GM19324 (cell line): ENCODE results near the gene COL9A3.
"Not testable (repeated sequence)": the region's sequence is repeated elsewhere in the genome, so short reads cannot be mapped to it uniquely, and the experiment has no call there.

ENCODE experiments used
- ATAC-seq: cut with Tn5 transposase; IDR thresholded peaks from one replicate; pipeline ENCODE4 v1.9.1; 2021; ENCODE audit warnings: mild to moderate bottlenecking, moderate library complexity; ENCODE audit not compliant: unreplicated experiment, low FRiP score

The COL9A3 gene

DNA sequence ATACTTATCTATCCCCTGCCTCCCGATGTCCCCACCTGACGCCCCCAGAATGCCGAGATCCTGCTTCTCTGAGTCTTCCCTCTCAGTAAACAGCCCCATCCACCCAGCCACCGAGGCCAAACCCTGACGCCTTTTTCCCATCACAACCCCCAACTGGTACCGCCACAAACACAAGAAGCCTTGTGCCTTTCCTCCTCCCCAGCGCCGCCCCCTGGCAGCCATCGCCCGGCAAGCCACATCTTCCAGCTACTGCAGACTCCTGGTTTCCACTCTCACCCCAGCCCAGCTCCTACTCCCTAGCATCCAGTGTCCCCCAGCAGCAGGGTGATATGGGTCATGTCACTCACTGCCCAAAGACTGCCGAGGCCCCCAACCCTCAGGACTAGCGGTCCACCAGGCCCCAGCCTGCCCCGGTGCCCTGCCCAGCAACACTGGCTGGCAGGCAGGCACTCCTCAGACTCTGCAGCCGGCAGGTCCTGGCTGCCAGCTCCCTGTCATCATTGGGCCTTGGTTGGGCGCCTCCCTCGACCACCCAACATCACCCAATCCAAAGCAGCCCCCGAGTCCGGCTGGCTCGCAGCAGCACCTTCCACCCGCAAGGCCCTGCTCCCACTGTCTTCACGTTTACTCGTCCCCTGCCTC is 33.6 kb downstream of the COL9A3 start:
- ATAC-seq = no peak

DNA sequence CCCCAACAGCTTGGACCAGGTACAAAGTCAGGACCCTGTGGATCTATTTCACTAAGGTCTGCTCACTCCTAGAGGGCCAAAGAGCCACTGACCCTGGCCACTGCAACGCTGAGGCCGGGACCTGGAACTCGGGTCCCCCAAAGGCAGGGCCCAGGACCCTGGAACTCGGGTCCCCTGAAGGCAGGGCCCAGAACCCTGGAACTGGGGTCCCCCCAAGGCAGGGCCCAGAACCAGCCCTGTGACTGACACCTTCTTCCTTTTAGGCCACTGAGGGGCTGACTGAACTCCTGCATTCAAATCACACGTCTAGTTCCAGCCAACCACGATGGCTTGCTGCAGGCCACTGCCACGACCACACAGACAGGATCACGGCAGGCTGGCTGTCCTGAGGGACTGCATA is 35.3 kb downstream of the COL9A3 start:
- no peak for ATAC-seq

DNA sequence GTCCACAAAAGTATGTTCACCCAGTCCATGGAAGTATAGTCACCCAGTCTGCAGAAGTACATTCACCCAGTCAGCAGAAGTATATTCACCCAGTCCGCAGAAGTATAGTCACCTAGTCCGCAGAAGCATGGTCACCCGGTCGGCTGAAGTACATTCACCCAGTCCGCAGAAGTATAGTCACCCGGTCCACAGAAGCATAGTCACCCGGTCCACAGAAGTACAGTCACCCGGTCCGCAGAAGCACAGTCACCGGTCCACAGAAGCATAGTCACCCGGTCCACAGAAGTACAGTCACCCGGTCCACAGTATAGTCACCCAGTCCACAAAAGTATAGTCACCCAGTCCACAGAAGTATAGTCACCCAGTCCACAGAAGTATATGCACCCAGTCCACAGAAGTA is 36.0 kb downstream of the COL9A3 start:
- no peak for ATAC-seq

DNA sequence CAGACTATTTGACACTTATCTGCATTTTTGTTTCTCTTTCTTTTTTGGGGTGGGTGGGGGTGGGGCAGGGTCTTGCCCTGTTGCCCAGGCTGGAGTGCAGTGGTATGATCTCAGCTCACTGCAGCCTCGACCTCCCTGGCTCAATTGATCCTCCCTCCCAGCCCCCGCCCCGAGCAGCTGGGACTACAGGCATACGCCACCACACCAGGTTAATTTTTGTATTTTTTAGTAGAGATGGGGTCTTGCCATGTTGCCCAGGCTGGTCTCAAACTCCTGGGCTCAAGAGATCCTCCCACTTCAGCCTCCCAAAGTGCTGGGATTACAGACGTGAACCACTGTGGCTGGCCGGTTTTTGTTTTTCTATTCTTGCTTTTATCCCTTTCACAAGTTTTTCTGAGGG is 36.5 kb downstream of the COL9A3 start:
- not testable (repeated sequence) for ATAC-seq

GRCh38 chr20:62854121-62854520 is 37.3 kb downstream of the COL9A3 start:
- ATAC-seq = no peak

DNA sequence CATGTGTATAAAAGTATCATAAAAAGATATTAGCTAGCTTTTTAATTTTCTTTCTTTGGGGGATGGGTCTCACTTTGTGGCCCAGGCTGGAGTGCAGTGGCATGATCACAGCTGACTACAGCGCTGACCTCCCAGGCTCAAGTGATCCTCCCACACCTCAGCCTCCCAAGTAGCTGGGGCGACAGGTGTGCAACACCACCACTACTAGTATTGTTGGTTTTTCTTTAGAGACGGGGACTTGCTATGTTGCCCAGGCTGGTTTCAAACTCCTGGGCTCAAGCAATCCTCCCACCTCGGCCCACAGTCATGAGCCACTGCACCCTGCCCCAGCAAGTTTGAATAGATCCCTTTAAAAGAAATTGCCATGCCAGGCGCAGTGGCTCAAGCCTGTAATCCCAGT is 38.3 kb downstream of the COL9A3 start:
- no peak for ATAC-seq

- ATAC-seq = no peak
Measured at GRCh38 chr20:62856931-62857619, 40.2 kb downstream of the COL9A3 start.

DNA sequence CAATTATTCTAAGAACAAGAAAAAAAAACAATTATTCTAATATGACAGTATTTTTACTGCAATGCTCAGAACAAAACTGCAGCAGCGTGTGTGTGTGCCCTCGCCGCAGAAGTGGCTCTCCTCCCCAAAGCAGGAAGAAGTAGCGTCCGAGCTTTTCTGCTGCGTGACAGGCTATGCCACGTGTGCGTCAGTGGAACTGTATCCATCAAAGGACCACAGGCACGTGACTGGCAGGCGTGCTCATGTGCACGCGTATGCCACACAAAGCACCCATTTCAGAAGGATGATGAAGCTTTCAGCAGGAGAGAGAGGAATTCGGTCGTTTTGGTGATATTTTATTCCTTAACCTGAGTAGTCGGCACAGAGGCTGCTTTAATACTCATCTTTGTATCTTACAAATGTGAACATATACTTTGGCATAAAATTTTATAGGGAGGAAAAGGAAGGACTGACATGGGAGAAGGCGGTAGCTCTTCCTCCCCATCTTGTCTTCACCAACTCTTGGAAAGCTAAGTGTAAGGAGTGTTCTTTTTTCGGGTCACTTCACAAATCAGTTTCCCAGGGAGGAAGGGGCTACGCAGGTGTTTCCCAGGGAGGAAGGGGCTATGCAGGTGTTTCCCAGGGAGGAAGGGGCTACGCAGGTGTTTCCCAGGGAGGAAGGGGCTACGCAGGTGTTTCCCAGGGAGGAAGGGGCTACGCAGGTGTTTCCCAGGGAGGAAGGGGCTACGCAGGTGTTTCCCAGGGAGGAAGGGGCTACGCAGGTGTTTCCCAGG is 41.4 kb downstream of the COL9A3 start:
- ATAC-seq = no peak

DNA sequence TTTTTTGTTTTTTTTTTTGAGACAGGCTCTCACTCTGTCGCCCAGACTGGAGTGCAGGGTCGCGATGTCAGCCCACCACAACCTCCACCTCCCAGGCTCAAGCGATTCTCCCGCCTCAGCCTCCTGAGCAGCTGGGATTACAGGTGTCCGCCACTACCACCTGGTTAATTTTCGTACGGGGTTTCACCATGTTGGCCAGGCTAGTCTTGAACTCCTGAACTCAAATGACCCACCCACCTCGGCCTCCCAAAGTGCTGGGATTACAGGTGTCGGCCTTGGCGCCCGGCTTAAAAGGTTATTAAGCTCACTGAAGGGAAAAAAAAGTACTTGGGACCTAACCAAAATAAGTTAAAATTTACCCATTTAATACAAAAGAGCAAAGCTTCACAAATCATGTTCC is 42.9 kb downstream of the COL9A3 start:
- no peak for ATAC-seq

DNA sequence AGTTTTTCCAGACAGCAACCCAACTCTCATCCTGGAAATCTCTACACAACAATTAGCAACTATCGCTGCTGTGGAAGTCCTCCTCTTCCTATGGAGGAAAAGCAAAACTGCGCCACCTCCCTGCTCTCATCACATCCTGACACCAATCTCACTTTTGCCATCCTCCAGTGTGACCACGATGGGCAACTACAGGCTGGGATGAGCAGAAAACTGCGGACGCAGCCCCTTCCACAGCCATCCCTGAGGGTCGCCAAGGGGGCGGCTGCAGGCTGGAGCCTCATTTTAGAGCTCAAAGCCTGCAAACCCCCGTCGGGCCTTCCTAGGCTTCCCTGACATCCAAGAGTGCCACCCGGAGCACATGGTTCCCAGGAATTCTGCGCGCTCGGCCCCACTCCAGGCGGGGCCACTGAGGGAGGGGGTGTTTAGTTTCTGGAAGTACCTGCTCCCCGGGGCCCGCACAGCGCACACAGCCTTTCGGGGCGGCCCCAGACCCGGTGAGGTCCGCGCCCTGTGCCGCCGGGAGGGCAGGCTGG is 43.6 kb downstream of the COL9A3 start:
- no peak for ATAC-seq

DNA sequence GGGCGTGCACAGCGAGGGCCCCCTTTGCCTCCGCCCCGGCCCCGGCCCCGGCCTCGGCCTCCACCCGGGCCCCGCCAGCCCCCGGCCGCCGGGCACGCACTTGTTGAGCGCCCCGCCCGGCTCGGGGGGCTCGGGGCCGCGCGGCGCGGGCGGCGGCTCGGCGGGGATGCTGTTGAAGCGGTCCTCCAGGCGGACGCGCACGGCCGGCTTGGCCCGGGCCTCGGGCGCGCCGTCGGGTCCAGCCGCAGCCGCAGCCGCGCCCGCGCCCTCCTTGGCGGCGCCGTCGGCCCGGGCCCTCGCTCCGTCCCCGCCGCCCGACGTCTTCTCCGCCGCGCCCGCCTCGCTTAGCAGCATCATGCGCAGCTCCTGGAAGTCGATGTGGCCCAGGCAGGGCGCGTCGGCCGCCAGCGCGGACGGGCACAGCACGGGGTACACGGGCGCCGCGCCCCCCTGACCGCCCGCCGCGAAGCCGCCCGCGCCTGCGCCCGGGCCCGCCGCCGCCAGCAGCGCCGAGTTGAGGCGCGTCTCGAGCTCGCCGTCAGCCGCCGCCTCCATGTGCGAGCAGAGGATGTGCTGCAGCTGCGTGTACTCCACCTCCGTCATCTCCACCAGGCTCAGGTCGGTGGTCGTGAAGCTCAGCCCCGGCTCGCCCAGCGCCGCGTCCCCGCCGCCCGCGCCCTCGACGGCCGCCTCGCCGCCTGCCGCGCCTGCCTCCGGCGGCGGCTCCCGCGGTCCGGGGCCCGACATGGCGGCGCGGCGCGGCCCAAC is 44.3 kb downstream of the COL9A3 start:
- ATAC-seq = peak; percentile 33

DNA sequence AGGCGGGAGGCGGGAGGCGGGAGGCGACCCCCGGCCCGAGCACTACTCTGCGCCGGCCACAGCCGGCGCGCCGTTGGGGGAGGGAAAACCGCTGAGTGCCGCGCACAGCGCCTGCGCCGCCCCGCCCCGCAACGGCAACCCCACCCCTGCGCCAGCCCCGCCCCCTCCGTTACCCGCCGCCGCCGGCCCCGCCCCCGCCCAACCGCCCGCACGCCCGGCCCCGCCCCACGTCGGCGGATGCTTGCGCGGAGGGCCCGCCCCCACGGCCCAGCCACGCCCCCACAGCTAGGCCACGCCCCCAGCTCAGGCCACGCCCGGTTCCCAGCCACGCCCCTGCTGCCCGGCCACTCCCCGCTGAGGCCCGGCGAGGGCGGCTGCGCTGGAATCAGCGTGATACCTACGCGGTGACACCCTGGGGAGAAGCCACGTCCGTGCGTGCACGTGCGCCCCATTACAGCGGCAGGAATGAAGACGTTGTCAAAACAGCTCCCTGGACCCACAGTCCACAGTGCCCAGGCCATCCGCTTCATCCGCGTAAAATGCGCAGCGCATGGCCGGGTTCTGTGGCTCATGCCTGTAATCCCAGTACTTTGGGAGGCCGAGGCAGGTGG is 45.0 kb downstream of the COL9A3 start, which contains the start of gene TCFL5:
TCFL5 (minus strand) TSS at position 97 of the 611 bp plus-strand sequence. CDS start 152 bp downstream, outside the sequence.
- peak; percentile 69 for ATAC-seq

DNA sequence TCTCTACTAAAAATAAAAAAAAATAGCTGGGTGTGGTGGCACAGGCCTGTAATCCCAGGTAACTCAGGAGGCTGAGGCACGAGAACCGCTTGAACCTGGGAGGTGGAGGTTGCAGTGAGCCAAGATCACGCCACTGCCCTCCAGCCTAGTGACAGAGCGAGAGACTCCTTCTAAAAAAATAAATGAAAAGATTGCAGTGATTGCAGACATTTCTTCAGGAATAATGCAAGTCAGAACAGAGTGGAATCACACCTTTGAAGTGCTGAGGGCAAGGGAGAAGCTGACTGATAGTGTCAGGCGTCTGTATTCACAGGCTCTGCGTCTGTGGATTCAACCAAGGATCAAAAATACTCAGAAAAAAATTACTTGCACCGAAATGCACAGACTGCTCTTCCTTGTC is 47.4 kb downstream of the COL9A3 start:
- no peak for ATAC-seq

DNA sequence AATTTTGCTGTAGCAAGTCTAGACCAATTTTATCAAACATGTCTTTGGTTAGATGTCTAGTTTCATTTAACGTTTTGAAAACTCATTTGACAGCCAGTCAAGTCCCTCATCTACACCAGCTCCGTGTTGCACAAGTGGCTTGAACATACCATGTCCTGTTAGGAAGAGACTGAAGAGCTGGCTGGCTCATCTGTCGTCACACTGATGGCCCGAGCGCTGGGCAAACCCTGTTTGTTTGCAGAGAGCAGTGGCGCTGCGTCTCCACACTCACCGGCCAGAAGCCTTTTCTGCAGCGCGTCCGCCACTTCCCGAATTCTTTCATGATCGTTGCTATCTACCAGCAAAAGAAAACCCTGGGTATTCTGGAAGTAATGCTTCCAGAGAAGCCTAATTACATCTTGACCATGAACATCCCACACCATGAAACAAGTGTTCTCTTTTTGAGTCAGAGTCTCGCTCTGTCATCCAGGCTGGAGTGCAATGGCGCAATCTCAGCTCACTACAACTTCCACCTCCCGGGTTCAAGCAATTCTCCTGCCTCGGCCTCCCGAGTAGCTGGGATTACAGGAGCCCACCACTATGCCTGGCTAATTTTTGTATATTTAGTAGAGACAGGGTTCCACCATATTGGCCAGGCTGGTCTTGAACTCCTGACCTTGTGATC is 55.5 kb downstream of the COL9A3 start:
- ATAC-seq = no peak

DNA sequence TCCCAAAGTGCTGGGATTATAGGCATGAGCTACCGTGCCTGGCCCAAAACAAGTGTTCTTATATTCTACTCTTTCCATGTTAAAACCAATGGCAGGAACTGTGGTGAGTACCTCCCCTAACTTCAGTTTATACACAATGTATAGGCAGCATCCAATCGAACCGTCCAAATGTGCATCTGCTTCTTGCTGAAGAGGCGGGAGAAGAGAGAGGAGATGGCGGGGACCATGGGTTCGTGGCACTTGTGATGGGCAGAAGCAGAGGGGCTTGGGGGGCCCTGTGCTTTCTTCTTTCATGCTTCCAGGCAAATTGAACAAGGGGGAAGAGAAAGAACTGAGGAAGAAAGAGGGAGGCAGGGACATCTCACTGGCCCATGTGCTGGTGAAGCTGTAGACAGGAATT is 56.0 kb downstream of the COL9A3 start:
- ATAC-seq = no peak

- no peak for ATAC-seq
Measured at GRCh38 chr20:62873280-62873679, 56.4 kb downstream of the COL9A3 start.

DNA sequence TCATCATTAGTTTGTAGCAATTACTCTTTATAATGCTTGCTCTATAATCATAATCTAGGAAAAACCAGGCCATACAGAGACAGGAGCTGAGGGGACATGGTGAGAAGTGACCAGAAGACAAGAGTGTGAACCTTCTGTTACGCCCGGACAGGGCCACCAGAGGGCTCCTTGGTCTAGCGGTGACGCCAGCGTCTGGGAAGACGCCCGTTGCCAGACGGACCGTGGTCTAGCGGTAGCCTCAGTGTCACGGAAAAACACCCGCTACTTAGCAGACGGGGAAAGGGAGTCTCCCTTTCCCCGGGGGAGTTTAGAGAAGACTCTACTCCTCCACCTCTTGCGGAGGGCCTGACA is 56.8 kb downstream of the COL9A3 start:
- ATAC-seq = not testable (repeated sequence)

DNA sequence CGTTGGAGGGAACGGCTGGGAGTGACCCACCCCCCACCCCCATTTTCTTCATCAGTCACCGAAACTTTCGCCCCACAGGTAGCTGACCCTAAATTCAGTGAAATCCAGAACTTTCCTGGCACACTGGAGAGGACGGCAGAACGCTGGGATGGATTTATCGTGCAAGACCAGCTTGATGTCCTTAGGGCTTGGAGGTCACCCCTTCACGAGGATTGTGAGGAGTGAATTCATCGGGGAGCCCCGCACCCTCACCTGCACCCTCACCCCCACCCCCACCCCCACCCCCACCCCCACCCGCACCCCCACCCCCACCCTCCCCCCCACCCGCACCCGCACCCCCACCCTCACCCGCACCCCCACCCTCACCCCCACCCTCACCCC is 58.1 kb downstream of the COL9A3 start:
- no peak for ATAC-seq

GRCh38 chr20:62875419-62876361 is 58.8 kb downstream of the COL9A3 start:
- ATAC-seq = no peak
